Gastrocnemius medialis (tissue), 4 donors: Measurements from ENCODE around the gene VIL1. TPM values are rescaled to one million over a fixed set of nuclear protein-coding genes. Genes with fewer than 3 reads are reported as not detected.

ENCODE experiments used
- ATAC-seq, 2 donors: fragments of 150-250 bp; one replicate each; pipeline ENCODE4 v1.9.1; 2016
- DNase-seq, 2 donors: peaks; one replicate each; pipeline ENCODE4 v3.0.0-alpha.2; 2019
- H3K27ac ChIP-seq, 4 donors: fragments of 200-600 bp; sonication (generic); 1 replicate in 1 of 4; 2 replicates in 3 of 4; pipeline ENCODE4 v1.5.1; 2016 to 2018; ENCODE audit warnings: mild to moderate bottlenecking in 2 of 4, moderate library complexity in 1 of 4
- H3K27me3 ChIP-seq, 3 donors: fragments of 200-600 bp; sonication (generic) in 2 of 3; 1 replicate in 1 of 3; 2 replicates in 2 of 3; pipeline versions ENCODE4 v1.5.1 to v1.6.0; 2016 to 2019; ENCODE audit warnings: mild to moderate bottlenecking in 1 of 3, moderate library complexity in 1 of 3
- H3K36me3 ChIP-seq, 2 donors: fragments of 200-600 bp; sonication (generic) in 1 of 2; one replicate each; pipeline ENCODE4 v1.5.1; 2017 to 2018
- H3K4me1 ChIP-seq, 2 donors: fragments of 200-600 bp; sonication (generic) in 1 of 2; one replicate each; pipeline ENCODE4 v1.5.1; 2016 to 2017; ENCODE audit warnings: mild to moderate bottlenecking in 2 of 2
- H3K4me3 ChIP-seq, 4 donors: fragments of 200-600 bp; sonication (generic) in 3 of 4; 1 replicate in 1 of 4; 2 replicates in 3 of 4; pipeline ENCODE4 v1.5.1; 2016 to 2019; ENCODE audit warnings: mild to moderate bottlenecking in 2 of 4
- H3K9me3 ChIP-seq, 3 donors: fragments of 200-600 bp; sonication (generic) in 2 of 3; 1 replicate in 1 of 3; 2 replicates in 2 of 3; pipeline ENCODE4 v1.5.1; 2016 to 2019
- POLR2A ChIP-seq, 2 donors: fragments of 450-650 bp; IDR thresholded peaks; one replicate each; pipeline ENCODE4 v1.6.1; 2017; ENCODE audit warnings: antibody characterized with exemption in 2 of 2, mild to moderate bottlenecking in 2 of 2, moderate library complexity in 2 of 2
- in situ Hi-C, 4 donors: fragments of 200-750 bp; cut with MboI; loops; one replicate each; pipeline versions ENCODE4 v1.15.0 to v1.8.0; 2017; ENCODE audit warnings: low sequenced_read_pairs in 4 of 4
- intact Hi-C: fragments of 100-400 bp; cut with DNase I; formaldehyde crosslinking; loops from one replicate; pipeline ENCODE4 v1.15.1; 2023; ENCODE audit warnings: low total_unique reads
- total RNA-seq, 4 donors: library from RNA; depleted of rRNA; stranded (reverse); fragments of >200 nt; gene quantifications; one replicate each; pipeline versions ENCODE4 v1.1.0 to v1.2.3, GENCODE V29; 2016
- TF ChIP-seq, protein P1 (sequence below), 5 experiments: fragments of 450-650 bp in 3 of 5; fragments of 200-600 bp in 2 of 5; sonication (generic) in 2 of 5; IDR thresholded peaks in 4 of 5; conservative IDR thresholded peaks in 1 of 5; 1 replicate in 4 of 5; 2 replicates in 1 of 5; pipeline ENCODE4 v1.5.1; 2016 to 2019; ENCODE audit warnings: antibody characterized with exemption in 5 of 5, mild to moderate bottlenecking in 3 of 5, moderate library complexity in 3 of 5

VIL1 gene
- total RNA-seq, 4 donors from 2014 or later: 0.03 to 1.8 TPM; not detected in 2

GRCh38 chr2:218423584-218423983 lies 4.7 kb downstream of the VIL1 start:
- no peak for ATAC-seq

DNA sequence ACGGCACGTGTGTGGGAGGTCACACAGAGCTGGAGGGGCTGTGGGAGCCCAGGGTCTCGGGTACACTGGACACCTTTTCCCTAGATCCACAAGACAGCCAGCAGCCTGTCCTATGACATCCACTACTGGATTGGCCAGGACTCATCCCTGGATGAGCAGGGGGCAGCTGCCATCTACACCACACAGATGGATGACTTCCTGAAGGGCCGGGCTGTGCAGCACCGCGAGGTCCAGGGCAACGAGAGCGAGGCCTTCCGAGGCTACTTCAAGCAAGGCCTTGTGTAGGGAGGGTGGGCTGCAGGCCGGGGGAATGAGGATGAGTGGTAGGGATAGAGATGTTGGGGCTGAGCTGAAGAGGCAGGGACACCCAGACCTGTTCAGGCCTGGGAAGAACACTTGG lies 6.6 kb downstream of the VIL1 start:
- Histone ChIP-seq H3K27me3 (no peaks in the 10 kb centered on the region), H3K36me3 (no peaks in the 10 kb centered on the region), H3K4me1 (no peaks in the 10 kb centered on the region), H3K4me3 (no peak overlapping the region), H3K9me3 (no peaks in the 10 kb centered on the region), H3K27ac (no peak overlapping the region)
- TF ChIP-seq, protein P1, sequence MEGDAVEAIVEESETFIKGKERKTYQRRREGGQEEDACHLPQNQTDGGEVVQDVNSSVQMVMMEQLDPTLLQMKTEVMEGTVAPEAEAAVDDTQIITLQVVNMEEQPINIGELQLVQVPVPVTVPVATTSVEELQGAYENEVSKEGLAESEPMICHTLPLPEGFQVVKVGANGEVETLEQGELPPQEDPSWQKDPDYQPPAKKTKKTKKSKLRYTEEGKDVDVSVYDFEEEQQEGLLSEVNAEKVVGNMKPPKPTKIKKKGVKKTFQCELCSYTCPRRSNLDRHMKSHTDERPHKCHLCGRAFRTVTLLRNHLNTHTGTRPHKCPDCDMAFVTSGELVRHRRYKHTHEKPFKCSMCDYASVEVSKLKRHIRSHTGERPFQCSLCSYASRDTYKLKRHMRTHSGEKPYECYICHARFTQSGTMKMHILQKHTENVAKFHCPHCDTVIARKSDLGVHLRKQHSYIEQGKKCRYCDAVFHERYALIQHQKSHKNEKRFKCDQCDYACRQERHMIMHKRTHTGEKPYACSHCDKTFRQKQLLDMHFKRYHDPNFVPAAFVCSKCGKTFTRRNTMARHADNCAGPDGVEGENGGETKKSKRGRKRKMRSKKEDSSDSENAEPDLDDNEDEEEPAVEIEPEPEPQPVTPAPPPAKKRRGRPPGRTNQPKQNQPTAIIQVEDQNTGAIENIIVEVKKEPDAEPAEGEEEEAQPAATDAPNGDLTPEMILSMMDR (IDR thresholded peaks at IDR 0.05 in 4 of 5, conservative IDR thresholded peaks at IDR 0.05 in 1 of 5): no peak
- no peak for TF ChIP-seq POLR2A (IDR thresholded peaks at IDR 0.05)
- ATAC-seq (no peak), DNase-seq (no peak)
- intact Hi-C loops: no loop called here
- in situ Hi-C loops: no loop called here

More at GRCh38 chr2:218423584-218423983, 4.7 kb downstream of the VIL1 start:
- no peak for DNase-seq
- Histone ChIP-seq H3K36me3 (no peaks in the 10 kb centered on the region), H3K27ac (no peak overlapping the region), H3K4me1 (no peaks in the 10 kb centered on the region), H3K27me3 (no peaks in the 10 kb centered on the region), H3K9me3 (no peaks in the 10 kb centered on the region), H3K4me3 (no peak overlapping the region)
- in situ Hi-C loops: loop anchor here (25.0 kb wide), 2 partner anchors 239 to 264 kb away; partner anchors contain the start of genes BCS1L (in 2 of the 4), RNF25 (in 2 of the 4), STK36 (in 2 of the 4) and ZNF142 (in 2 of the 4)
- intact Hi-C loops: no loop called here
- TF ChIP-seq, protein P1 (IDR thresholded peaks at IDR 0.05 in 4 of 5, conservative IDR thresholded peaks at IDR 0.05 in 1 of 5): no peak
- no peak for TF ChIP-seq POLR2A (IDR thresholded peaks at IDR 0.05)

DNA sequence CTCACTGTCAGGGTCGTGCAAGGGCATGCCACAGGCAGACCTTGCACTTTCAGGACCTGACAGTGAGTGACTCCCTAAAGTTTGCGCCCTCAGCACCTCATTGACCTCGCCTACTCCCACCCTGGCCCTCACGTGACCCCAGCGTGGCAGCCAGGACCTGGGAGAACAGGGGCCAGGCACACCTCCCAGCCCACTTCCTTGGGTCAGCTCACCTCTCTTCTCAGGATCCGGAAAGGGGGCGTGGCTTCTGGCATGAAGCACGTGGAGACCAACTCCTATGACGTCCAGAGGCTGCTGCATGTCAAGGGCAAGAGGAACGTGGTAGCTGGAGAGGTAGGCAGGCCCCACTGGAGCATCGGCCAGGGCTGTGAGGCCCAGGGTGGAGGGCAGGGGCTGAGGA lies 8.8 kb downstream of the VIL1 start:
- no peak overlapping the region for H3K27ac ChIP-seq
- no peak overlapping the region for H3K4me3 ChIP-seq
- in situ Hi-C loops (no loop called here), intact Hi-C loops (no loop called here)
- no peak for ATAC-seq
- TF ChIP-seq POLR2A (IDR thresholded peaks at IDR 0.05): no peak
- TF ChIP-seq, protein P1 (IDR thresholded peaks at IDR 0.05 in 4 of 5, conservative IDR thresholded peaks at IDR 0.05 in 1 of 5): no peak
- H3K4me1 ChIP-seq: no peaks in the 10 kb centered on the region
- H3K36me3 ChIP-seq: no peaks in the 10 kb centered on the region
- DNase-seq: no peak
- H3K27me3 ChIP-seq: no peaks in the 10 kb centered on the region
- H3K9me3 ChIP-seq: no peaks in the 10 kb centered on the region

DNA sequence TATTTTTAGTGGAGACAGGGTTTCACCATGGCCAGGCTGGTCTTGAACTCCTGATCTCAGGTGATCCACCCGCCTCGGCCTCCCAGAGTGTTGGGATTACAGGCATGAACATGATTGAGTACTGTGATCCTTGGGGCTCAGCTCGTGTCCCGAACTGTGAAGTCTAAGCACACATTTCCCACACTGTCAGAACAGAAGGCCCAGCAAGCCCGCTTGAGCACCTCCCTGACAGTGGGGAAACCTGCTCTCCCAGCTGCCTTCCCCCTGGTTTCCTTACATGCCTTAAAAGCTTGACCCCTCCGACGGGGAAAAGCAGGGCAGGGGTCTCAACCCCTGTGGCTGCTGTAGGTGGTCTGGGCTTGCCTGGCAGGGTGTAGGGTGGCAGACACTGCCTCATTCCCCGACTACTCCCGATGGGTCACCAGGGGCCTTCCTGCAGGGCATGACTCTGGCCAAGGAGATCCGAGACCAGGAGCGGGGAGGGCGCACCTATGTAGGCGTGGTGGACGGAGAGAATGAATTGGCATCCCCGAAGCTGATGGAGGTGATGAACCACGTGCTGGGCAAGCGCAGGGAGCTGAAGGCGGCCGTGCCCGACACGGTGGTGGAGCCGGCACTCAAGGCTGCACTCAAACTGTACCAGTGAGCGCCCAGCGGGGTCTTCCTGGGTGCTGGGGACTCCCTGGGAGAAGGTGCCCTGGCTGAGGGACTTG lies 10.1 kb downstream of the VIL1 start:
- Histone ChIP-seq H3K4me3 (no peak overlapping the region), H3K4me1 (no peaks in the 10 kb centered on the region), H3K27me3 (no peaks in the 10 kb centered on the region), H3K9me3 (no peaks in the 10 kb centered on the region), H3K36me3 (no peaks in the 10 kb centered on the region), H3K27ac (no peak overlapping the region)
- in situ Hi-C loops: no loop called here
- ATAC-seq (no peak), DNase-seq (no peak)
- intact Hi-C loops: no loop called here
- TF ChIP-seq, protein P1 (IDR thresholded peaks at IDR 0.05 in 4 of 5, conservative IDR thresholded peaks at IDR 0.05 in 1 of 5): no peak
- TF ChIP-seq POLR2A (IDR thresholded peaks at IDR 0.05): no peak
